ENCODE measurements around the gene POFUT2.

Gene POFUT2, protein sequence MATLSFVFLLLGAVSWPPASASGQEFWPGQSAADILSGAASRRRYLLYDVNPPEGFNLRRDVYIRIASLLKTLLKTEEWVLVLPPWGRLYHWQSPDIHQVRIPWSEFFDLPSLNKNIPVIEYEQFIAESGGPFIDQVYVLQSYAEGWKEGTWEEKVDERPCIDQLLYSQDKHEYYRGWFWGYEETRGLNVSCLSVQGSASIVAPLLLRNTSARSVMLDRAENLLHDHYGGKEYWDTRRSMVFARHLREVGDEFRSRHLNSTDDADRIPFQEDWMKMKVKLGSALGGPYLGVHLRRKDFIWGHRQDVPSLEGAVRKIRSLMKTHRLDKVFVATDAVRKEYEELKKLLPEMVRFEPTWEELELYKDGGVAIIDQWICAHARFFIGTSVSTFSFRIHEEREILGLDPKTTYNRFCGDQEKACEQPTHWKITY

GRCh38 chr21:45287438-45288391 lies at the start of gene POFUT2:
POFUT2 (minus strand) TSS chr21:45287895; CDS start chr21:45287871, 24 bp downstream.
- DNase-seq, result peak; percentile 89

GRCh38 chr21:45336870-45337269 lies 49.2 kb upstream of the POFUT2 start:
- no peak for DNase-seq

- no peak for DNase-seq
These were observed 48.8 kb upstream of the POFUT2 start for GRCh38 chr21:45336535-45336810.

DNA sequence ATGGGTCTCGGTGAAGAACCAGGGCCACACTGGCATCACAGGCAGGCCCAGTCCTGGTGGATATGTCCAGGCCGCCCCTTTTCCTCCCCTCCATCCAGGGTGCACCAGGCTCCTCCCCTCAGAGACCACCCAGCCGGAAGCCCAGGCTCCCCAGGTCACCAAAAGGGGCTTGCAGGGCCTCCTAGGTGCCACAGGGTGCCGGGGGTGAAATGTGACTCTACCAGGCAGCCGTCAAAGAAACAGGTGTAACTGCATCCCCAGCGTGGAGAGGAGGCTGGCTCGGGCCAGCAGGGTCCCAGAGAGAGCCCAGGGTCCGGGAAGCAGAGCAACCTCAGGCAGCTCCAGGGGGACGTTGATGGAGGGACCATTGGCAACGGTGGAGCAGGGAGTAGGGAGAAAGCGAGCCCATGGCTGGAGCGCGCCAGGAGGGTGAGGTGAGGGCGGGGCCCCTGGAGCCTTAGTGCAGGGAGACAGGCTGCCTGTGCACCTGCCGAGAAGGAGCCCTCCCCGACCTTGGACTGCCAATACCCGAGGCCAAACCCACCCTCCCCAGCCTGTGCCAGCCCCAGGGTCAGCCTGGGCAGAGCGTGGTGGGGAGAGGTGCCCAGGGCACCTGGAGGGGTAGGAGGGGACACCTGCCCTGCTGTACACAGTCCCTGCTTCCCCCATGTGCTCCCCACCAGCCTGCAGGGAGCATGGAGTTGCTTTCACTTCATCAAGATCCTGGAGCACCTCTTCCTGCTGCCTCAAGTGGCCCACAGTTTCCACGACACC lies 48.3 kb upstream of the POFUT2 start:
- DNase-seq, result no peak

GRCh38 chr21:45335151-45335760 lies 47.6 kb upstream of the POFUT2 start:
- no peak for DNase-seq

- no peak for DNase-seq
These were observed 46.9 kb upstream of the POFUT2 start for GRCh38 chr21:45334591-45335081.

GRCh38 chr21:45334134-45334533 lies 46.4 kb upstream of the POFUT2 start:
- DNase-seq, result no peak

GRCh38 chr21:45333583-45334121 lies 46.0 kb upstream of the POFUT2 start:
- DNase-seq, result no peak

GRCh38 chr21:45332981-45333582 lies 45.4 kb upstream of the POFUT2 start:
- DNase-seq, result no peak

DNA sequence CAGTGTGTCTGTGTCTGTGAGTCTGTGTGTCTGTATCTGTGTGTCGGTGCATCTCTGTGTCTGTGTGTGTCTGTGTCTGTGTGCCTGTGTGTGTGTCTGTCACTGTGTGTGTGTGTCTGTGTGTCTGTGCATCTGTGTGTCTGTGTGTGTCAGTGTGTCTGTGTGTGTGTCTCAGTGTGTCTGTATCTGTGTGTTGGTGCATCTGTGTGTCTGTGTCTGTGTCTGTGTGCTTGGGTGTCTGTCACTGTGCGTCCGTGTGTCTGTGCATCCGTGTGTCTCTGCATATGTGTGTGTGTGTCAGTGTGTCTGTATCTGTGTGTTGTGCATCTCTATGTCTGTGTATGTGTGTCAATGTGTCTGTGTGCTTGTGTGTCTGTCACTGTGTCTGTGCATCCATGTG lies 44.7 kb upstream of the POFUT2 start:
- DNase-seq, result no peak

- DNase-seq, result no peak
These were observed 43.9 kb upstream of the POFUT2 start for GRCh38 chr21:45331531-45332147.

- no peak for DNase-seq
These were observed 43.2 kb upstream of the POFUT2 start for GRCh38 chr21:45330851-45331261.

DNA sequence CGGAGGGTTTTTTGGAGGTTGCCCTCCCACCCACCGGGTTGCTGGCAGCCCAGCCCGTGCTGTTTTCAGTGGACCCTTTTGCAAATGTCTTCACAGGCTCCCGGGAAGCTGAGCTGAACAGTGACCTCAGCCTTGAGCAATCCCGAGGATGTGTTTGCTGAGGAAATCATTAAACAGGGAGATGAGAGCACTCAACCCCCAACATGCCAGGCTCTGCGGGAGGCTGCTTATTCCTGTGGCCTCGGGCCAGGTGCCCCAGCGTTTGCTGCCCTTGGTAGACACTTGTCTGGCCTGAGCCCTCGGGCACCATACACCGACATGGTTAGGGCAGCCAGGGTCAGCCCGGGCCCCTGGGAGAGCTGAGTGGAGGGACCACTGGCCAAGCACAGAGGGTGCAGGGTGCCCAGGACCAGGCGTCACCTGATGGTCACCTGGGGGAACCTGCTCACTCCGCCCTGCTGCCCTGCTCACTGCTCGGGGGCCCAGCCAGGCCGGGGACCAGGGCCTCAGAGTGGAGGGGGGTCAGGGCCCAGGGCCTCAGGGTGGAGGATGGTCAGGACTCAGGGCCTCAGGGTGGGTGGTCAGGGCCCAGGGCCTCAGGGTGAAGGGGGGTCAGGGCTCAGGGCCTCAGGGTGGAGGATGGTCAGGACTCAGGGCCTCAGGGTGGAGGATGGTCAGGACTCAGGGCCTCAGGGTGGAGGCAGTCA lies 42.5 kb upstream of the POFUT2 start:
- DNase-seq, result peak; percentile 57

- DNase-seq, result no peak
These were observed 41.8 kb upstream of the POFUT2 start for GRCh38 chr21:45329261-45330074.

DNA sequence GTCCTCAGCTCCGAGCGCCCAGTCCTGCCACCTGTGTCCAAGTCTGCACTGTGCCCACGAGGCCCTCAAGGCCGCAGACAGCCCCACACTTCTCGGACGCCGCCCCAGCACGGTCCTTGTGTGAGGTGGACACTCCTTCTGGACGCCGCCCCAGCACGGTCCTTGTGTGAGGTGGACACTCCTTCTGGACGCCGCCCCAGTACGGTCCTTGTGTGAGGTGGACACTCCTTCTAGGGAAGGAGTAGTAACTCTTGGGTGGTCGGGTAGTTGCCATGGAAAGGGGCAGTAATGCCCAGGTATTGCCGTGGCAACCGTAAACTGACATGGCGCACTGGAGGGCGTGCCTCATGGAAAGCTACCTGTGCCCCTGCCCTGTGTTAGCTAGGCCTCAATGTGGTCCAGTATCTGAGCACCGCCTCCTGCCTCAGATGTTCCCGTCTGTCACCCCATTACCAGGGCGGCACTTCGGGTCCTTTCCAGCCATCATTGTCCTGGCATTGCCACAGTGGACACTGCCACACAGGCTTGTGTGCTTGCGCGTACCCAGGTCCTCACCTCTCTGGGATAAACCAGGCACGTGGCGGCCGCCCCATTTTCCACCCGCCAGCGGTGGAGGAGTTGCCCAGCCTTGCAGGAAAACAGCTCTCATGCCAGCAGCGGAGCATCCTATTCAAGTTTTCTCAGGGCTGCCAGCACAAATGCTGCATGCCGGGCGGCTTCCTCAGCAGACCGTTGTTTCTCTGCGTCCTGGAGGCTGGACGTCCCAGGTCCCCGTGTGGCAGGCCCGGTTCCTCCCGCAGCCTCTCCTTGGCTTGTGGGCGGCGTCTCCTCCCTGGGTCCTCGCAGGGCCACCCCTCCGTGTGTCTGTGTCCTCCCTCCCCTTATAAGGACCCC lies 40.8 kb upstream of the POFUT2 start:
- no peak for DNase-seq

DNA sequence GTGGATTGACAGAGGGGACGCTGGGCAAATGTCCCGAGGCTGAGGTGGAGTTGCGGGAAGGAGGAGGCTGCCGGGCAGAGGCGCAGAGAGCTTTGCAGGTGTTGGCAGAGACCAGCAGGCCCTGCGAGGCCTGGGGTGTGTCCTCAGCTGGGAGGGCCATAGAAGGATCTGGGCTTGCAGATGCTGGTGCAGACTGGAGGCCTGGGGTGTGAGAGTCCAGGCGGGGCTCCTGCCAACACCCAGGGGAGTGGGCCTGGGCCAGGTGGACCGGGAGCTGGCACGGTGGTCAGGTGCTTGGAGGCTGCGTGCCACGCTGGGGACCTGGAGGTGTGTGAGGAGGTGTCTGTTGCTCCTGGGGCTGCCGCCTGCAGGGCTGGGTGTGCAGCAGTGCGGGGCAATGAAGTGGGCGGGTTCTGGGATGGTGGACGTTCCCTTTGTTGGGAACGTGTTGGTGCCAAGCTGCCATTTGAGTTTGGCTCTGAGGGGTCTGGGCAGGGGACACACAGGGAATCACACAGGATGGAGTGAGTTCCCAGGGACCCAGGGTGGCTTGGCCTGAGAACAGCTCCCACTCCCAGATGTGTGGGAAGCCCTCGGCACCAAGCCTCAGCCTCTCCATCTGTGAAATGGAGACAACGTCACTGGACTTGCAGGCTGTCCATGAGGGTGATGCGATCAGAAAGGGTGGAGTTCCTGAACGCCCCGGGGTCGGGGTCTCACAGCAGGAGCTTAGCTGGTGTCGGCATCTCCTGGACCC lies 39.9 kb upstream of the POFUT2 start:
- DNase-seq, result no peak

- no peak for DNase-seq
These were observed 39.3 kb upstream of the POFUT2 start for GRCh38 chr21:45326891-45327440.
